KMS-11 (cell line): ENCODE measurements around the gene CCDC18.

Experiments used
- H2AFZ ChIP-seq: fragments of 200-600 bp; sonication (generic); 2 replicates; pipeline ENCODE4 v1.6.1; 2016; ENCODE audit warnings: antibody characterized with exemption, mixed run types, low read depth
- H3K27ac ChIP-seq: fragments of 200-600 bp; sonication (generic); 2 replicates; pipeline ENCODE4 v1.6.1; 2016; ENCODE audit warnings: mild to moderate bottlenecking, mixed run types
- H3K27me3 ChIP-seq: fragments of 200-600 bp; sonication (generic); 2 replicates; pipeline ENCODE4 v1.6.1; 2017; ENCODE audit warnings: mild to moderate bottlenecking, low read depth, mixed run types, moderate library complexity; ENCODE audit not compliant: insufficient read depth
- H3K36me3 ChIP-seq: fragments of 200-600 bp; sonication (generic); 2 replicates; pipeline ENCODE4 v1.6.1; 2017; ENCODE audit warnings: mild to moderate bottlenecking, mixed run types; ENCODE audit not compliant: insufficient read depth
- H3K4me1 ChIP-seq: fragments of 200-600 bp; sonication (generic); 2 replicates; pipeline ENCODE4 v1.6.1; 2016; ENCODE audit warnings: mild to moderate bottlenecking, low read depth, mixed run types; ENCODE audit not compliant: poor library complexity, severe bottlenecking
- H3K4me2 ChIP-seq: fragments of 200-600 bp; sonication (generic); 2 replicates; pipeline ENCODE4 v1.7.0; 2016; ENCODE audit warnings: mild to moderate bottlenecking, mixed run types
- H3K4me3 ChIP-seq: fragments of 200-600 bp; sonication (generic); IDR thresholded peaks from 2 replicates; pipeline ENCODE4 v1.6.1; 2017; ENCODE audit warnings: low read depth, low read length, mixed read lengths; ENCODE audit not compliant: insufficient read depth
- H3K79me2 ChIP-seq: fragments of 200-600 bp; sonication (generic); 2 replicates; pipeline ENCODE4 v1.6.1; 2016; ENCODE audit warnings: low read depth, mixed run types; ENCODE audit not compliant: insufficient read depth
- H3K9ac ChIP-seq: fragments of 200-600 bp; sonication (generic); 2 replicates; pipeline ENCODE4 v1.6.1; 2016; ENCODE audit warnings: mild to moderate bottlenecking, mixed run types
- H4K20me1 ChIP-seq: fragments of 200-600 bp; sonication (generic); 2 replicates; pipeline ENCODE4 v1.6.1; 2016; ENCODE audit warnings: mild to moderate bottlenecking, mixed run types; ENCODE audit not compliant: insufficient read depth
- CTCF ChIP-seq: fragments of 200-600 bp; sonication (generic); conservative IDR thresholded peaks from 2 replicates; pipeline ENCODE4 v1.6.1; 2017; ENCODE audit warnings: low read depth, mild to moderate bottlenecking, antibody characterized with exemption, low read length, moderate library complexity, mixed read lengths

CCDC18 gene

GRCh38 chr1:93302078-93302477 lies 121.6 kb downstream of the CCDC18 start:
- no peaks in the 10 kb centered on the region for H3K4me1 ChIP-seq
- H2AFZ ChIP-seq, result no peak overlapping the region
- TF ChIP-seq CTCF, result no peak

GRCh38 chr1:93304716-93305138 lies 124.2 kb downstream of the CCDC18 start:
- Histone ChIP-seq H3K36me3 (no peaks in the 10 kb centered on the region), H3K4me1 (no peaks in the 10 kb centered on the region), H3K4me2 (no peak overlapping the region), H3K4me3 (no peak overlapping the region), H3K79me2 (no peaks in the 10 kb centered on the region), H3K27ac (no peak overlapping the region), H4K20me1 (no peaks in the 10 kb centered on the region), H3K9ac (no peak overlapping the region), H3K27me3 (no peaks in the 10 kb centered on the region), H2AFZ (no peak overlapping the region)
- TF ChIP-seq CTCF, result peak; percentile 79

More at GRCh38 chr1:93302078-93302477, 121.6 kb downstream of the CCDC18 start:
- H3K36me3 ChIP-seq, result no peaks in the 10 kb centered on the region
- no peak overlapping the region for H3K4me3 ChIP-seq
- no peak overlapping the region for H3K4me2 ChIP-seq
- no peak overlapping the region for H3K27ac ChIP-seq
- no peaks in the 10 kb centered on the region for H3K79me2 ChIP-seq
- no peaks in the 10 kb centered on the region for H3K27me3 ChIP-seq
- no peak overlapping the region for H3K9ac ChIP-seq
- H4K20me1 ChIP-seq, result no peaks in the 10 kb centered on the region

GRCh38 chr1:93306920-93307319 lies 126.4 kb downstream of the CCDC18 start:
- Histone ChIP-seq H3K4me1 (no peaks in the 10 kb centered on the region), H2AFZ (no peak overlapping the region), H3K9ac (no peak overlapping the region), H3K4me3 (no peak overlapping the region), H3K36me3 (no peaks in the 10 kb centered on the region), H3K27ac (no peak overlapping the region), H4K20me1 (no peaks in the 10 kb centered on the region), H3K27me3 (no peaks in the 10 kb centered on the region), H3K4me2 (no peak overlapping the region), H3K79me2 (no peaks in the 10 kb centered on the region)
- TF ChIP-seq CTCF, result no peak

- no peak overlapping the region for H3K4me3 ChIP-seq
- no peaks in the 10 kb centered on the region for H3K4me1 ChIP-seq
- no peaks in the 10 kb centered on the region for H3K27me3 ChIP-seq
- no peak overlapping the region for H3K4me2 ChIP-seq
- no peak overlapping the region for H3K27ac ChIP-seq
- no peak for TF ChIP-seq CTCF
- no peaks in the 10 kb centered on the region for H3K36me3 ChIP-seq
- no peaks in the 10 kb centered on the region for H3K79me2 ChIP-seq
- H4K20me1 ChIP-seq, result no peaks in the 10 kb centered on the region
- no peak overlapping the region for H2AFZ ChIP-seq
- no peak overlapping the region for H3K9ac ChIP-seq
These were observed 132.5 kb downstream of the CCDC18 start for GRCh38 chr1:93313026-93313425.
